Astrocyte of the spinal cord (primary cell): ENCODE measurements around the gene NUAK2.

ENCODE experiments used
- DNase-seq: peaks from one replicate; pipeline ENCODE4 v3.0.0; 2011; ENCODE audit warnings: low read depth, low spot score
- H3K4me3 ChIP-seq: 2 replicates; pipeline ENCODE4 v1.5.1; 2011; ENCODE audit warnings: low read depth, mild to moderate bottlenecking, low read length, moderate library complexity
- in situ Hi-C: cut with HindIII; loops from 2 replicates; pipeline ENCODE4 v1.10.0; 2017; ENCODE audit warnings: low sequenced_read_pairs
- TF ChIP-seq, protein P1 (sequence below): IDR thresholded peaks from 2 replicates; pipeline ENCODE4 v1.5.1; 2012; ENCODE audit warnings: low read depth, mild to moderate bottlenecking, low read length, inconsistent platforms

NUAK2 gene

DNA sequence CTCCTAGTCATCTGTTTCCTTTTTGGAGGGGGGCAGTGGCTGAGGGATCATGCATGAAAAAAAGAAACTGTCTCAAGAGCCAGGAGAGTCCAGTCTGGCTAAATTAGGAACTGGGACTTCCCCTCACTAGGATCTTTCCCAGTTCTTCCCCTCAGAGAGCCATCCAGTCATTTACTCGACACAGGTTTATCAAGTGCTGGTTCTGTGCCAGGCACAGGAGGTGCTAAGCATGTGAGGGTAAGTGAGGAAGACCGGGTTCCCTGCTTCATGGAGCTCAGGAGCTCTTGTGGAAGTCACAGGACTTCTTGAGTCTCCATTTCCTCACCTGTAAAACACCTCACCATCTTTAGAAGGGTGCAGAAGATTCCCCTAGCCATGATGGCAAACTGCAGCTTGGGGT lies 8.6 kb upstream of the NUAK2 start:
- in situ Hi-C loops: no loop called here
- H3K4me3 ChIP-seq: no peak overlapping the region
- TF ChIP-seq, protein P1, sequence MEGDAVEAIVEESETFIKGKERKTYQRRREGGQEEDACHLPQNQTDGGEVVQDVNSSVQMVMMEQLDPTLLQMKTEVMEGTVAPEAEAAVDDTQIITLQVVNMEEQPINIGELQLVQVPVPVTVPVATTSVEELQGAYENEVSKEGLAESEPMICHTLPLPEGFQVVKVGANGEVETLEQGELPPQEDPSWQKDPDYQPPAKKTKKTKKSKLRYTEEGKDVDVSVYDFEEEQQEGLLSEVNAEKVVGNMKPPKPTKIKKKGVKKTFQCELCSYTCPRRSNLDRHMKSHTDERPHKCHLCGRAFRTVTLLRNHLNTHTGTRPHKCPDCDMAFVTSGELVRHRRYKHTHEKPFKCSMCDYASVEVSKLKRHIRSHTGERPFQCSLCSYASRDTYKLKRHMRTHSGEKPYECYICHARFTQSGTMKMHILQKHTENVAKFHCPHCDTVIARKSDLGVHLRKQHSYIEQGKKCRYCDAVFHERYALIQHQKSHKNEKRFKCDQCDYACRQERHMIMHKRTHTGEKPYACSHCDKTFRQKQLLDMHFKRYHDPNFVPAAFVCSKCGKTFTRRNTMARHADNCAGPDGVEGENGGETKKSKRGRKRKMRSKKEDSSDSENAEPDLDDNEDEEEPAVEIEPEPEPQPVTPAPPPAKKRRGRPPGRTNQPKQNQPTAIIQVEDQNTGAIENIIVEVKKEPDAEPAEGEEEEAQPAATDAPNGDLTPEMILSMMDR: no peak
- no peak for DNase-seq

DNA sequence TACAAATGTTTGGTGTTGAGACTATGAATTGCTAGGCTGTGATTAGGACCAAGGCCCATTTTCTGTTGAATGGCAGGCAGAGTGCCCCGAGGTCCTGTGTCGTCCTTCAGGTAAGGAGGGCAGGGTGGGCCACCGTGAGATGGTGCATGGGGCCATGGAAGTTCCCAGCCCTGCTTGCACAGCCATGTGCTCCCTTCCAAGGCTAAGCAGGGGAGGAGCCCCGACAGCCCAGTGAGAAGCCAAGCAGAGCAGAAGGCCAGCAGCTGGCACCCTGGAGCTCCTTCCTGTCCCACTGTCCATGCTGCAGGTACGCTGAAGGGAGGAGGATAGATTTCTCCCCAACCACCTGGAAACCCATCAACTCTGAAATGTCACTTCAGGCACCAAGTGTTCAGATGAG lies 8.2 kb upstream of the NUAK2 start:
- H3K4me3 ChIP-seq: no peak overlapping the region
- in situ Hi-C loops: no loop called here
- DNase-seq: no peak
- TF ChIP-seq, protein P1: no peak

DNA sequence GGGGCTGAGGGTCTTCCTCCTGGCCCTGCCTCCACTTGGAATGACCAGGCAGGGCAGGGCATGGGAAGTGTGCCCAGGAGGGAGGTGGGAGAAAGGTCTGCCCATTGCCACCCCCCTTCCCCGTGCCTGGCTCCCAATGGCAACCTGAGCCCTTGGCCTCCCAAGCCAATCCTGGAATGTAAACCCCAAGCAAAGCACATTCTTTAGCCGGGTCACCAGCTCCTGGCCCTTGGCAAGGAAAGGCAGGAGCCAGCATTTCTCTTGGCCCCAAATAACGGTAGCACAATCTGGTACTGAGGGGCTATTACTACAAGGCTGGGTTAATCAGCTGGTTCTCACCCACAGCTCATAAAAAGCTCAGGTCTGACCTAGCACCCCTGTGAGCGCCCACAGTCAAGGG lies 6.9 kb upstream of the NUAK2 start:
- no peak for DNase-seq
- in situ Hi-C loops: no loop called here
- no peak overlapping the region for H3K4me3 ChIP-seq
- TF ChIP-seq, protein P1: no peak

DNA sequence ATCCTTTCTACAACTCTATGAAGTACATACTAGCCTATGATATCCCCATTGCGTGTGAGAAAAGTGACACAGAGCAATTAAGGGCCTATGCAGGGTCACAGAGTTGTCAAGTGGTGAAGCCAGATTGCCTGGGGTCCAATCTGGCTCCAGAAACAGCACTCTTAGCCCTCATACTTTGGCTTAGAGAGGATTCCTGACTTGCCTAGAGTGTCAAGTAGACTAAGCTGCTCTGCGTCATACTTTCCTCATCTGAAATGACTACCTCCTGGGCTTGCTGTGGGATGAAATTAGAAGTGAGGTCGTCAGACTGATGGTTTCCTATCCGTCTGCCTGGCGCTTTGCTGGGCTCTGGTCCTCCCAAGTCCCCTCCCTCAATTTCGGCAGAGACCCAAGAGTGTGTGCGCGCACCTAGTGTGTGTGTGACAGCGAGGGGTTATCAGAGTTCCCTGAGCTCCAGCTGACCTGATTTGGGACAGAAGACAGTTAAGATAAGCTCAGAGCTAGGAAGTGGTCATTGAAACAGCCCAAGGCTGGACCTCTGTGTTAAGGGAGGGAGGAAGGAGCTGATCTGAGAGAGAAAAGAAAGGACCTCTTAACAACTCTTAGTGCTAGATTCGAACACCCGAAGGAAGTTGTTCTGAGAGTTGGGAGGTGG lies 5.4 kb upstream of the NUAK2 start:
- in situ Hi-C loops: no loop called here
- H3K4me3 ChIP-seq: no peak overlapping the region
- TF ChIP-seq, protein P1: no peak

DNA sequence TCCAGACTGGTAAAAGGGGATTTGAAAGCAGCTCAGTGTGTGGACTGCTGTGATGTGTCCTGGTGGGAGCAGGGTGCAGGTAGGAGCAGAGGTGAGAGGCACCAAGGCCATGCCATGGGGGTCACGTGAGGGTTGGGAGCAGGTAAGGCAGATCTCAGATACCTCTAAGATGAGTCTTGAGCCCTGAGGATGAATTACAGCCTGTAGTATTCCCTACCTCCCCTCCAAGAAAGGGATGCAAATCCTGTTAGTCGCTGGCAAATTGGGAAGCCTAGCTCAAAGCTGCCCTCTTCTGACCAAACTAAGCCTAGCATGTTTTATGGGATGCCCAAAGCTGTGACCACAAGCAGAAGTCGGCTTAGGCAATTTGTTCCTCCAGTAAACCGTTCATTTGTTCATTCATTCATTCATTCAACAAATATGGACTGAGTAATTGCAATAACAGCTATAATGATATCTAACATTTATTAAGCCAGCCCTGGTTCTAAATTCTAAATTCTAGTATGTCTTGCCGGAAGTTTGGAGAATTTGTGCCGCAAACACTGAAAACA lies 3.9 kb upstream of the NUAK2 start:
- DNase-seq: peak; percentile 77
- H3K4me3 ChIP-seq: no peak overlapping the region
- TF ChIP-seq, protein P1: peak; percentile 81
- in situ Hi-C loops: no loop called here

More for the DNA sequence above, 5.4 kb upstream of the NUAK2 start:
- DNase-seq: no peak

DNA sequence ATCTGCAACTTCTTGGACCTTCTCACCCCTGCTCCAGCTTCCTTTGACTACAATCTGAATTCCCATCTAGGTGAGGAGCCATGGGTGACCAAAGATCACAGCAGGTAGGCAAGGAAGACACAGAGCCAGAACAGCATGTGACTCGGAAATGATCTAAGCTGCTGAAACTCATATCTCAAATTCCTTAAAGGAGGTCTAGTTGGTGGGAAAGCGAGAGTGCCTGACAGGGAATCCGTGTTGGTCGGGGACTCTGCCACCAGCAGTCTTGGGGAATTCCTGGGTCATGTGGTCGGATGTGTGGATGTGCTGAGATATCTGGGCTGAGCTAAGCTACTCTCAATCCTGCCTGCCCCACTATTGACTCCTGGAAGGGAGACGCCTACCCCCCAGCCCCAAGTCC lies 3.2 kb upstream of the NUAK2 start:
- in situ Hi-C loops: no loop called here
- TF ChIP-seq, protein P1: no peak

DNA sequence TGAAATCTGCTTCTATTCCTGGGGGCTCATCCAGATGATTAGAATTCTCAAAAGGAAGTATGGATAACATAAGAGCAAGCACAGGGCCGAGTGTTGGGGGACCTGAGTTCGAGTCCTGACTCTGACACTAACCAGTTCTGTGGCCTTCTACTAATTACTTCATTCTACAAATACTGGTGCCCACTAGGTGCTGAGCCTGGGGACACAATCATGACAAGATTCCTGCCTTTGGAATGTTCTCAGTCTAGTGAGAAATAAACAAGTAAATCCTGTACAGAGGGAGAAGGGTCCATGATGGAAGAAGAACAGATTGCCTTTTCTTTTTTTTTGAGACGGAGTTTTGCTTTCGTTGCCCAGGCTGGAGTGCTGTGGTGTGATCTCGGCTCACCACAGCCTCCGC lies 2.2 kb upstream of the NUAK2 start:
- no peak for DNase-seq
- in situ Hi-C loops: no loop called here
- no peak overlapping the region for H3K4me3 ChIP-seq

More for the DNA sequence above, 3.2 kb upstream of the NUAK2 start:
- DNase-seq: peak; percentile 49
- no peak overlapping the region for H3K4me3 ChIP-seq

More for the DNA sequence above, 2.2 kb upstream of the NUAK2 start:
- TF ChIP-seq, protein P1: no peak
